NOMO-1 (cell line): ENCODE measurements around the gene APOLD1.
"Not testable (repeated sequence)": the region's sequence is repeated elsewhere in the genome, so short reads cannot be mapped to it uniquely, and the experiment has no call there.

Experiments
- DNase-seq, 2 experiments: peaks; one replicate each; lab custom pipeline; 2025; ENCODE audit not compliant: unreplicated experiment in 2 of 2; lab: John Stamatoyannopoulos, UW

The APOLD1 gene

GRCh38 chr12:12807517-12807903, 22.1 kb downstream of the APOLD1 start:
- not testable (repeated sequence) for DNase-seq

- DNase-seq, result peak; percentile 2 to 8
Measured at GRCh38 chr12:12807970-12808702, 22.7 kb downstream of the APOLD1 start.

GRCh38 chr12:12810553-12811021, 25.1 kb downstream of the APOLD1 start:
- no peak for DNase-seq

GRCh38 chr12:12811343-12811742, 25.9 kb downstream of the APOLD1 start:
- DNase-seq, result no peak

- no peak for DNase-seq
Measured at GRCh38 chr12:12812174-12812573, 26.7 kb downstream of the APOLD1 start.

- no peak for DNase-seq
Measured at GRCh38 chr12:12812618-12813119, 27.2 kb downstream of the APOLD1 start.

- peak; percentile 86 to 88 for DNase-seq
Measured at GRCh38 chr12:12813120-12814101, 28.0 kb downstream of the APOLD1 start, which contains the start of gene DDX47. Gene DDX47, plus strand, starts transcription at chr12:12813346. Its CDS starts 22 bp downstream, at chr12:12813368.

GRCh38 chr12:12817616-12818015, 32.2 kb downstream of the APOLD1 start:
- DNase-seq, result peak in 1 of 2 experiments; percentile 32

- no peak for DNase-seq
Measured at GRCh38 chr12:12818701-12819100, 33.2 kb downstream of the APOLD1 start.

- DNase-seq, result no peak
Measured at GRCh38 chr12:12819221-12819620, 33.8 kb downstream of the APOLD1 start.

- DNase-seq, result no peak
Measured at GRCh38 chr12:12819752-12820311, 34.4 kb downstream of the APOLD1 start.

- not testable (repeated sequence) for DNase-seq
Measured at GRCh38 chr12:12820376-12820775, 34.9 kb downstream of the APOLD1 start.

GRCh38 chr12:12821975-12822374, 36.5 kb downstream of the APOLD1 start:
- no peak for DNase-seq

GRCh38 chr12:12822886-12823285, 37.4 kb downstream of the APOLD1 start:
- no peak for DNase-seq

GRCh38 chr12:12823300-12823699, 37.8 kb downstream of the APOLD1 start:
- no peak for DNase-seq

GRCh38 chr12:12823811-12824210, 38.4 kb downstream of the APOLD1 start:
- no peak for DNase-seq

GRCh38 chr12:12835378-12836146, 50.1 kb downstream of the APOLD1 start:
- no peak for DNase-seq

- DNase-seq, result no peak
Measured at GRCh38 chr12:12836571-12836970, 51.1 kb downstream of the APOLD1 start.

- DNase-seq, result peak; percentile 0 to 1
Measured at GRCh38 chr12:12837025-12837812, 51.8 kb downstream of the APOLD1 start.
